Natural killer cell (primary cell): ENCODE data around the gene PKIG. TPM values are rescaled to one million over a fixed set of nuclear protein-coding genes. Genes with fewer than 3 reads are reported as not detected.

ENCODE experiments used
- ATAC-seq, 3 donors: fragments of 150-1000 bp in 2 of 3; fragments of 200-7000 bp in 1 of 3; cut with Tn5 transposase; 1 replicate in 1 of 3; 2 replicates in 2 of 3; pipeline ENCODE4 v1.10.0; 2021; ENCODE audit warnings: mild to moderate bottlenecking in 2 of 3, moderate library complexity in 2 of 3
- DNase-seq, 2 donors: peaks; one replicate each; pipeline versions ENCODE4 v3.0.0 to v3.0.0-alpha.2; 2013 to 2021; ENCODE audit warnings: mixed read lengths in 1 of 2
- H3K27ac ChIP-seq: one replicate; pipeline ENCODE4 v1.5.1; 2013; ENCODE audit warnings: mild to moderate bottlenecking, low read length
- H3K27me3 ChIP-seq: one replicate; pipeline ENCODE4 v1.6.1; 2013; ENCODE audit warnings: low read length; ENCODE audit not compliant: control insufficient read depth, insufficient read depth
- H3K36me3 ChIP-seq: one replicate; pipeline ENCODE4 v1.6.1; 2013; ENCODE audit warnings: low read length; ENCODE audit not compliant: control insufficient read depth, insufficient read depth
- H3K4me1 ChIP-seq: one replicate; pipeline ENCODE4 v1.6.1; 2013; ENCODE audit warnings: low read length; ENCODE audit not compliant: control insufficient read depth, insufficient read depth
- H3K4me3 ChIP-seq: one replicate; pipeline ENCODE4 v1.5.1; 2013; ENCODE audit warnings: low read length
- H3K9me3 ChIP-seq: one replicate; pipeline ENCODE4 v1.6.1; 2013; ENCODE audit warnings: low read length; ENCODE audit not compliant: control insufficient read depth, insufficient read depth
- H3K27ac Mint-ChIP-seq, 2 donors: one replicate each; pipeline ENCODE4 v1.8.0; 2022; ENCODE audit warnings: mild to moderate bottlenecking in 2 of 2, mixed read lengths in 2 of 2, moderate library complexity in 1 of 2
- H3K27me3 Mint-ChIP-seq, 2 donors: one replicate each; pipeline ENCODE4 v1.8.0; 2022; ENCODE audit warnings: low read depth in 2 of 2, mixed read lengths in 2 of 2
- H3K36me3 Mint-ChIP-seq: one replicate; pipeline ENCODE4 v1.8.0; 2022; ENCODE audit warnings: mixed read lengths
- H3K4me1 Mint-ChIP-seq, 2 donors: one replicate each; pipeline ENCODE4 v1.8.0; 2022; ENCODE audit warnings: mixed read lengths in 2 of 2
- H3K4me3 Mint-ChIP-seq: one replicate; pipeline ENCODE4 v1.8.0; 2022; ENCODE audit warnings: mild to moderate bottlenecking, moderate library complexity, mixed read lengths
- H3K9me3 Mint-ChIP-seq, 2 donors: one replicate each; pipeline ENCODE4 v1.8.0; 2022; ENCODE audit warnings: mixed read lengths in 2 of 2
- CTCF ChIP-seq: fragments of 200-600 bp; IDR thresholded peaks from one replicate; pipeline ENCODE4 v1.8.0; 2022; ENCODE audit warnings: antibody characterized with exemption
- WGBS: methylation state at CpG from one replicate; pipeline ENCODE4 v1.1.7; 2013; ENCODE audit warnings: missing lambda C conversion rate; ENCODE audit not compliant: insufficient coverage; 5-methylcytosine and 5-hydroxymethylcytosine counted together
- intact Hi-C: fragments of 100-400 bp; cut with micrococcal nuclease; formaldehyde crosslinking; loops from one replicate; pipeline ENCODE4 v1.14.2; 2022
- total RNA-seq, 4 donors: library from RNA; stranded (reverse); fragments of 120-200 nt in 1 of 4; gene quantifications; one replicate each; pipeline versions ENCODE4 v1.2.3 to v1.2.4, GENCODE V29; 2013 to 2022

Gene PKIG
- total RNA-seq, 3 donors from 2014 or later (not counting 1 experiment from before 2014, with no cell fraction given): 0.82 to 1.5 (median 1.5) TPM

DNA sequence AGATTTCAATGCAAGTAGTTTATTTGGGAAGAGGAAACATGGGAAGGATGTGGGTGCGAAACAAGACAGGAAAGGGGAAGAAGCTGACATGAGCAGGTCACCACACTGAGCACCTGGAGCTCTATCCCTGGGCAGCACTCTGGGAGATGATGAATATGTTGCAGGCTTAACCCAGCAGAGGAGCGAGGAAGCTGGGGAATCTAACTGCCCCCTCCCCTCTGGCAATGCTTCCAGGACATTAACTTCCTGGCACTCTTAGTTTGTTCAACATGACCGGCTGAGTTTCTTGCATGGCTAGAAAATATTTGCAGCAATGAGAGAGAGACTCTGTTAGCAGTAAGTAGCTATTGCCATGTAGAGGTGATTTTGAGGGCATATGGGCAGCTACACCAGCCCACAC is 74.1 kb downstream of the PKIG start:
- Histone ChIP-seq H3K4me3 (no peak overlapping the region), H3K36me3 (peaks cover 2% of the 10 kb centered on the region), H3K9me3 (no peaks in the 10 kb centered on the region), H3K4me1 (peaks cover 9% of the 10 kb centered on the region), H3K27ac (no peak overlapping the region), H3K27me3 (no peaks in the 10 kb centered on the region)
- Mint-ChIP-seq H3K4me3 (no peak overlapping the region), H3K27me3 (no peaks in the 10 kb centered on the region), H3K36me3 (no peaks in the 10 kb centered on the region), H3K9me3 (no peaks in the 10 kb centered on the region), H3K4me1 (peaks cover 12 to 15% of the 10 kb centered on the region in 2 donors), H3K27ac (no peak overlapping the region)
- 86% methylated on average over 2 of the region's 3 CpGs for WGBS
- intact Hi-C loops: no loop called here
- no peak for DNase-seq
- TF ChIP-seq CTCF: no peak
- ATAC-seq: no peak

- Histone ChIP-seq H3K36me3 (peaks cover 2% of the 10 kb centered on the region), H3K27ac (no peak overlapping the region), H3K27me3 (no peaks in the 10 kb centered on the region), H3K4me1 (peaks cover 7% of the 10 kb centered on the region), H3K9me3 (no peaks in the 10 kb centered on the region), H3K4me3 (no peak overlapping the region)
- DNase-seq (no peak), ATAC-seq (no peak)
- no peak for TF ChIP-seq CTCF
- Mint-ChIP-seq H3K9me3 (no peaks in the 10 kb centered on the region), H3K4me3 (no peak overlapping the region), H3K4me1 (peaks cover 6 to 9% of the 10 kb centered on the region in 2 donors), H3K36me3 (no peaks in the 10 kb centered on the region), H3K27me3 (no peaks in the 10 kb centered on the region), H3K27ac (no peak overlapping the region)
- intact Hi-C loops: no loop called here
- WGBS: 100% methylated on average over 2 of the region's 2 CpGs
These were observed 75.5 kb downstream of the PKIG start for GRCh38 chr20:44657875-44658274.

- Mint-ChIP-seq H3K27ac (no peak overlapping the region), H3K9me3 (no peaks in the 10 kb centered on the region), H3K36me3 (no peaks in the 10 kb centered on the region), H3K27me3 (no peaks in the 10 kb centered on the region), H3K4me3 (no peak overlapping the region), H3K4me1 (peaks cover 0 to under 1% of the 10 kb centered on the region in 2 donors)
- intact Hi-C loops: no loop called here
- H3K36me3 ChIP-seq: peaks cover 2% of the 10 kb centered on the region
- H3K4me1 ChIP-seq: no peaks in the 10 kb centered on the region
- no peak overlapping the region for H3K27ac ChIP-seq
- no peaks in the 10 kb centered on the region for H3K27me3 ChIP-seq
- DNase-seq (no peak), ATAC-seq (no peak)
- no peak overlapping the region for H3K4me3 ChIP-seq
- no peak for TF ChIP-seq CTCF
- no peaks in the 10 kb centered on the region for H3K9me3 ChIP-seq
These were observed 76.4 kb downstream of the PKIG start for GRCh38 chr20:44658810-44659209.

GRCh38 chr20:44659931-44660330 is 77.6 kb downstream of the PKIG start:
- Mint-ChIP-seq H3K4me1 (no peaks in the 10 kb centered on the region), H3K36me3 (no peaks in the 10 kb centered on the region), H3K27ac (no peak overlapping the region), H3K9me3 (no peaks in the 10 kb centered on the region), H3K27me3 (no peaks in the 10 kb centered on the region), H3K4me3 (no peak overlapping the region)
- H3K4me1 ChIP-seq: no peaks in the 10 kb centered on the region
- intact Hi-C loops: no loop called here
- TF ChIP-seq CTCF: no peak
- WGBS: 96% methylated on average over 2 of the region's 2 CpGs
- no peak overlapping the region for H3K4me3 ChIP-seq
- no peaks in the 10 kb centered on the region for H3K27me3 ChIP-seq
- no peak overlapping the region for H3K27ac ChIP-seq
- no peak for DNase-seq
- no peaks in the 10 kb centered on the region for H3K9me3 ChIP-seq
- H3K36me3 ChIP-seq: peaks cover 2% of the 10 kb centered on the region
- ATAC-seq: no peak
